ENCODE results near the gene SEZ6L.

SEZ6L gene

DNA sequence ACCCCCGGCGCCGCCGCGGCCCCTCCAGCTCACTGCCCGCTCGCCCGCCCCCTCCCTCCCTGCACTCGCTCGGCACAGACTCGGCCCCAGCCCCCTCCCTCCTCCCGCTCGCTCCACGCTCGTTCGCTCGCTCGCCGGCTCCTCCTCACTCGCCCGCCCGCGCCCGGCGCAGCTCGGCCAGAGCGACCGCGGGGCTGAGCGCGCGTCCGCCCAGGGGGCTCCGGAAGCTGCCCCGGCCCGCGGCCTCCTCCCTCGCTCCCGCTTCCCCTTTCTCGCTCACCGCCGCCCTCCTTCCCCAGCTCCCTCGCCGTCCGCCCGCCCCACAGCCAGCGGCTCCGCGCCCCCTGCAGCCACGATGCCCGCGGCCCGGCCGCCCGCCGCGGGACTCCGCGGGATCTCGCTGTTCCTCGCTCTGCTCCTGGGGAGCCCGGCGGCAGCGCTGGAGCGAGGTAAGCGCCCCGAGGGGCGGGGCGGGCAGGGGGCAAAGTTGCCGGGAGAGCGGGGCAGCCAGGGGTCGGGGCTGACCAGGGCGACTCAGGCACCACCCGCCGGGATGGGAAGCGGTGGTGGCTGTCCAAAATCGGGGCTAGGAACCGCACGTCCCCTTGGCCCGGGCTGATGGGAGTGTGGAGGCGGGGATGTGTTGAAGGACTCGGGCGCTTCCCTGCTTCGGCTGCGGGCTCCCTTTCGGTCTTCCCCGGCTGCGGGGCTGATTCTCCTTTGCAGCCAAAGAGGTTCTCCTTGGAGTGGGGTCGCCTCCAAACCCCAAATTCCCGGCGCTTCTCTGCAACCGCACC, at the start of gene SEZ6L:
Gene SEZ6L (plus strand): TSS at position 148 of the 797 bp plus-strand sequence. CDS start 208 bp downstream, at position 356.
- no peak for DNase-seq

DNA sequence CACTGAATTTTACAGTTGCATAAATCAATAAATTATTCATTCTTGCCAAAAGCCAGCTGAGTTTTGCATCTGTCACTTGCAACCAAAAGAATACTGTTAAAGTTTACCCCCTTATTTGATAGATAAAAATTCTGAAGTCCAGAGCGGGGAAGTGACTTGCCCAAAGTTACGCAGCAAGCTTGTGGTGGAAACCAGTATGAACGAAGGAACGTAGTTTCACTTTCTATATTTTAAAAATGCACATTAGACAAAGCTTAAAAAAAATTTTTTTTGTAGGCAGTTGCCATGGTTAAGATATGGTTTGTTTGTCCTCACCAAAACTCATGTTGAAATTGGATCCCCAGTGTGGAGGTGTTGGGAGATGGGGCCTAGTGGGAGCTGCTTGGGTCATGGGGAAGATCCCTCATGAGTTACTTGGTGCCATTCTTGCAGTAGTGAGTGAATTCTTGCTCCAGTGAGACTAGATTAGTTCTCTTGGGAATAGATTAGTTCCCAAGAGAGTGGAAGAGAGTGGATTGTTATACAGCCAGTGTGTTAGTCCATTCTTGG, 46.3 kb upstream of the SEZ6L start:
- no peak for DNase-seq

DNA sequence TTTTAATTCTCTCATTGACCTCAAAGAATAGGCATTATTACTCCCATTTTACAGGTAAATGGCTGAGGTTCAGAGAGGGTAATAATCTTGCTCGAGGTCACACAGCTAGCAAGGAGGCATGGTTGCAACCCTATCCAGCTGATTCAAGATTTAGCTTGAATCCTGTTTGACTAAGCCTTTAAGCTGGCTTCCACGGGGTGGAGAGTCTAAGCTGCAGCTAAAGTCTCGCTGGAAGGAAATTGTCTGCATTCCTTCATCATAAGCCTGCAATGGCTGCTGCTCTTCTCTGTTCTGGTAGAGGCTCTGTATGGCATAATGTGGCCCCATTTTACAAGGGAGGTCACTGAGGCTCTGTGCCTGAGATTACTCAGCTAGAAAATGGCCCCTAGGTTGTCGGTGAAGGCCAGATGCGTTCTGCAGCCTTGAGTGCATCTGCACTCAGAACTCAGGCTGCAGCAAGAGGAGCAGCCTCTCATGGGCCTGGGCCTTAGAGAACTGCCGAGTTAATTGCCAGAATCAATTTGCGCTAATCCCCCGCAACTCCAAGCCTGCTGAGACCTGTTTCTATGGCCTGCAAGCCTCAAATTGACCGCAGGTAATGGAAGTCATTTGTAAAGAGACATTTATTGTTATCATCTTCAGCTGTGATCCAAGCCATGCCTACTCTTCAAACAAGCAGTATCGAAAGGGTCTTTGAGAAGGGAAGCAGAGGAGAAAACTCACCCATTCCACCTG, 44.1 kb upstream of the SEZ6L start:
- DNase-seq, result no peak

DNA sequence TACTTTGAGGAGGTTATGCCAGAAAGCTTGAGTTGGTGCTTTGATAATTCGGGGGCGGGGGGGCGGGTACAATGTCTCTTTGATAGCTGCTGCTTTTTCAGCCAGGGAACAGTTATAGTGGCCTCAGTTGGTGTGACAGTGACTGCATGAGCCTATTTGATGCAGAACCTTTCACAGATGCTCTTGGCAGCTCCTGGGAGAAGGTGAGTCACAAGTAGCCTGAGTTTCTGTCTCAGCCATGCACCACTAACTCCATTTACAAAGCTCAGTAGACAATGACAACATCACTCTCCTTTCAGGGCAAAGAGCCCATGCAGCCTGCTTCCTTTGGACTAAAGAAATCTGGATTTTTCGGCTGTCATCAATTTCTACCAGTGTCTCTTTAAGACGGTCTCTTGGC, 42.1 kb upstream of the SEZ6L start:
- no peak for DNase-seq

DNA sequence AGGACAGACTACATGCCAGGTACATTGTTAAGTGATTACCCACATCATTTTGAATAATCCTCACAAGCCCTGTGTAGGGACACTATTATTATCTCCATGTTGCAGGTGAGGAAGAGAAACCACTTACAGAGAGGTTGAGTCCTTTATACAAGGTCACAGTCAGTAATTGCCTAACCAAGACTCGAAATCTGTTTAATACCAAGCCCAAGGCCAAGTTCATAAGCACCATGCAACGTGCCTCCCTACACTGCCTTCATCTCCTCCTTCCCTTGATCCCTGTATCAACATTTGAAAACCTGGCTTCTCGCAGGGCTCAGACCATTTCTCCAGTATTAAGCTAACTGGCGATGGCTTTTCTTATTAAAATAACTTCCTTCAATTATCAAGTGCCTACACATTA, 41.7 kb upstream of the SEZ6L start:
- no peak for DNase-seq

DNA sequence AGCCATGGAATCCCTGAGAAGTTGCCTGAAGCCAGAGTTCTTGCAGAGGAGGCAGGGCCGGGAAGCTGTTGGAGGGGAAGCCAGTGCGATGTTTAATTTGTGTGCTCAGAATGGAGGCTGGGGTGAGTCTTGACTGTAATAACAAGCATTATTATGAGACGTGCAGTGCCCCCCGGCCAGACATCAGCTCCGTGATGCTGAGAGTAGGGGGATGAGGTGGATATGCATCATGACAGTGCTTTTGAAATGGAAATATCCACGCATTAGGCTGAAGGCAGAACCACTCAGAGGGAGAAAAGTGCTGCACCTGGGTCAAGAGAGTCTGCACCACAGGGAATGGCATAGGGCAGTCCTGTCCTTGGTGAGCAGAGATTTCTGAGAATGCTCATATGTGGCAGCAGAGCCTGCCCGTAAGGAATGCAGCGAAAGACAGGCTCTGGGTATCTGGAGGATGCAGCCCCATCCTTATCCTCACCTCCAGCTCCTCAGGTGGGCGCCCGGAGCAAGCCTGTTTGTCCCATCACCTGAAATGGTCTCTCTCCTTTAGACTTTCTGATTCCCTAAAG, 37.6 kb upstream of the SEZ6L start:
- no peak for DNase-seq

DNA sequence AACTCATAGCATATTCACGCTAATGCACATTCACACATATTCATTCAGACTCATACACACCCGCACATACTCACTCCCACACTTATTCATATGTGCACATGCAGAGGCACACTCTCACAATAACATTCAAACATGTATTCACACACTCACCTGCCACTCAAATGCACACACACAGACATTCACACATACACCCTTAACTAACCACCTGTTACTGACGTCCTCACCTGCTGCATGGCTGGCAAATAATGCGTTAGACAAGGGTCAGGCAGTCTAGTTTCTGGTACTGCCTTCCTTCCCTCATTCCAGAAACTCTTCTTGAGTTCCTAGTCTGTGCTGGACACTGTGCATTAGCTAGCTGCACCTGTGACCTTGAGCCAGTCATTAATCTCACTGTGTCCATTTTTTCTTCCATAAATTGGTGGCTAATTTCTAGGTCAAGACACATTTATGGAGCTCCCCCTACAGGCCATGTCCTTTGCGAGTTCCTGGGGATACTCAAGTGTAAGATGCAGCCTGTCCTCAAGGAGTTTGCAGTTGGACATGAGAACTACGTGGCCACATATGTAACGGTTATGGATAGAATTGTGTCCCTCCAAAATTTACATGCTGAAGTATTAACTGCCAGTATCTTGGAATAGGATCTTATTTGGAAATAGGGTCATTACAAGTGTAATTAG, 34.5 kb upstream of the SEZ6L start:
- no peak for DNase-seq

DNA sequence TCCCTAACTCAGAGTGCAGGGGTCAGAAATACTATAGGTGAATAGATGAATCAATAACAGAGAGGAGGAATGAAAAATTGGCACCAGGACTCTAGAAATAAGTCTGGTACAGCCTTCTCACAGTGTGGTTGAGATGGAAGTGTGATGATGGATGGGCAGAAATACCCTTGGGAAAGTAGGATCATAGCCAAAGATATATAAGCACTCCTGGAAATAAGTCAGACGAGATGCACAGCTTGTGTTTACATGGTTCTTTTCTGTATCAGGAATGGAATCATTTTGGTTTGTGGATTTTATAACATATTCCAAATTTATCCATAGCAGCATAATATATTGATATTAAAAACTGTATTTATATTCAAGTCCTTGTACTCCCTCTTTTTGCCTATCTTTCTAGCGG, 33.5 kb upstream of the SEZ6L start:
- DNase-seq, result no peak

DNA sequence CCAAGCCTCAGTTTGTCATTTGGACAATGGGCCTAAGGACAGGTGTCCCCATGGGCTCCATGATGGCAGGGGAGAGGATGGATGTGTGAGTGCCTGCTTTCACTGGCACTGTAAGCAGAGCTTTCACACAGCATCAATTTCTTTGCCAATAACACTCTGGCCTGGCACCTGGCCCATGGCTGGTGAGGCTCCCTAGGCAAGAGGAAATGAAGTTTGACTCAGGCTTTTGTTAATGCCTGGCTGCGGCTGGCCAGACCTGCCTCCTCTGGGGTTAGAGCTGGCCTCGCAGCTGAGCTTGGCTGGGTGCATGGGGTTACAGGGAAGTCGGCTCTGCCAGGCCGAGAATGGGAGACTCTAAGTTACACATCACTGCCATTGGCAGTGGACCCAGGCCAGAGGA, 30.0 kb upstream of the SEZ6L start:
- DNase-seq, result no peak

DNA sequence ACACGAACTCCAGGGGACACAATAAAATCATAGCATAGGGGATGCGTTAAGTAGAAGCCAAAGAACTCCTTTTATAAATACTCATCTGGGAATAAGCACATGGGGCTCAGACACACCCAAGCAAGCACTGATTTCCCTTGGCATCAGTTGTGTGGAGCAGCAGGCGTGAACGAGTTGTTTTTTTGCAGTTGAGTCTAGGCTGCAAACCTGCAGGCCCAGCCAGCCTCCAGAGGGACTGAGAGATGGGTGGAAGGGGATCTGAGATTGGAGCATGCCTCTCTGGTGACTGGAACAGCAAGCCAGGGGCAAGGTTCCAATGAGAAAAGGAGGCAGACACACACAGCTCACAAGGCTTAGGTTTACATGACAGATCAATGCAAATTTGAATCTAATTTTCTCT, 27.4 kb upstream of the SEZ6L start:
- DNase-seq, result no peak

DNA sequence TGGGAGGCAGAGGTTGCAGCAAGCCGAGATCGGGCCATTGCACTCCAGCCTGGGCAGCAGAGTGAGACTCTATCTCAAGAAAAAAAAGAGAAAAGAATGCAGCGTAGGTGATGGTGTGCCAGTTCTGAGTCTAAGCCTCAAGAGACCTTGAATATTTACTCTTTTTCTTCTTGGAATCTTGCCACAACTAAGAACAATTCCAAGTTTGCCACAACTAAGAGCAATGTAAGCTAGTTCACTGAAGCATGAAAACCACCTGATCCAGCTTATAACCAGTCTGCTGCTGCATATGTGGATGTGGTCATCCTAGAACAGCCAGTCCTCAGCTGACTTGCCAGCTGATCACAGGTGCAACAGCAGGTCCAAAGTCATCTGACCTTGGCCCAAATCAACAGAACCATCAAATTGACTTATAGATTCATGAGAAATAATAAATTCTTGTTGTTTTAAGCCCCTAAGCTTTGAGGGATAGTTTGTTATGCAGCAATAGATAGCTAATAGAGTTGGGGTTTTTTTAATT, 25.4 kb upstream of the SEZ6L start:
- DNase-seq, result no peak

DNA sequence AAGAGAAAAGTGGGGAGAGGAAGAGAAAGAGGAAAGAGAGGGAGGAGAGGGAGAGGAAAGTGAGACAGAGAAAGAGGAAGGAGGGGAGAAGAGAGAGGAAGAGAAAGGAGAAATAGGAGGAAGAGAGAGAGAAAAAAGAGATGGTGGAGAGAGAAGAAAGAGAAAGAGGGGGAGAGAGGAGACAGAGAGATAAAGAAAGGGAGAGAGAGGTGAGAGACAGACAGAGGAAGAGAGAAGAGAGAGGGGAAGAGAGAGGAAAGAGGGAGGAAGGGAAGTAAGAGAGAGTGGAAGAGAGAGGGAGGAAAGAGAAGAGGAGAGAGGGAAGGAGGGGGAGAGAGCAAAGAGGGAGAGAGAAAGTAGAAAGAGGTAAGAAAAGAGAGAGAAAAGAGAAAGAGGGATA, 9.4 kb upstream of the SEZ6L start:
- DNase-seq, result no peak

DNA sequence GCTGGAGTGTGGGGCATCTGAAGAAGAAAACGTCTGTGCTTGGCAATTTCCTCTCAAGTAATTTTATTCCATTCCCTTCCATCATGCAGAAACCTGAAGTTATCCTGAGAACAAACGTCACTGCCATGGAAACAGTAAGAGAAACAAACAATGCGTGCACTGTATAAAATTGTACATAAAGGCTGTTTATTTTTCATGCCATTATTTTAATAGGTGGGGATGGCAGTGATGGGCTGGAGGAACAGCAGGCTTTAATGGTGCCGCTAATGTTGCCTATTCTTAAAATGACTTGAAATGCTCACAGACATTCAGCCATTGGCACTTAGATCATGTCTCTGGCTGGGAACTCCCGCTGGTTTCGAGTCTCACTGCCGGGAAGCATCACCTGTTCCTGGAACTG, 7.5 kb upstream of the SEZ6L start:
- no peak for DNase-seq

DNA sequence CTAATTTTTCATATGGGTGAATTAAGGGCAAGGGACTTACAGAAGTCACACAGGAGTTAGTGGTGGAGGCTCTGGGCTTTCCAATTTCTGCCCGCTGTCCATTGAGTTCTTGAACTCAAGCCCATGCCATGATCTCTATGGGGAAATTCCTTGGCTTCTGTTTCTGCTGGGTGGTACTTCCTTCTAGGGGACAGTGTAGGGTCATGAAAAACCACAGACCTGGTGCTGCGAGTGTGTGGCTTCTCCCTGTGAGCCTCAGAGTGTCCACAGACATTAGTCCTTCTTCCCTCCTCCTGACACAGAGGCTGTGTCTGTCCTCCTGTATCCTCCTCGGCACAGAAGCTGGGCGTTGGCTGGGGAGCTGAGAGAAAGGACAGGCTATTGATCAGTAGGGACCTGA, 6.3 kb upstream of the SEZ6L start:
- no peak for DNase-seq

DNA sequence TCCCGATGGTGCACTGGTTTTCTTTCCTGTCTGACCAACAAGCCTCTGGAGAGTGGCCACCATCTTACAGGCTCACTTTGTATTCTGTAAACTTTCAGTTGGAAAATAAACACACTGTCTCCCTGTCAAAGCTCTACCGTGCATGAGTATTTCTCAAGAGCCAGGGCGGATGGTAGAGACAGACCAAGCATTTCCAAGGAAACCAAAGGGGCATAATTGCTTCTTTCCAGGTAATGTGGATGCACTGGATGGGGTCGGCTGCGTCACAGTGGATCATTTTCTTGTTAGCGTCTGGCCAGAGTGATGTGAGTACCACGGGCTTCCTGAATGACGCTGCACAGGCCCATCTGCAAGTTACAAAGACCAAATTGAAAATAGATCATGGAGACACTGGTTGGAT, 5.1 kb upstream of the SEZ6L start:
- no peak for DNase-seq

DNA sequence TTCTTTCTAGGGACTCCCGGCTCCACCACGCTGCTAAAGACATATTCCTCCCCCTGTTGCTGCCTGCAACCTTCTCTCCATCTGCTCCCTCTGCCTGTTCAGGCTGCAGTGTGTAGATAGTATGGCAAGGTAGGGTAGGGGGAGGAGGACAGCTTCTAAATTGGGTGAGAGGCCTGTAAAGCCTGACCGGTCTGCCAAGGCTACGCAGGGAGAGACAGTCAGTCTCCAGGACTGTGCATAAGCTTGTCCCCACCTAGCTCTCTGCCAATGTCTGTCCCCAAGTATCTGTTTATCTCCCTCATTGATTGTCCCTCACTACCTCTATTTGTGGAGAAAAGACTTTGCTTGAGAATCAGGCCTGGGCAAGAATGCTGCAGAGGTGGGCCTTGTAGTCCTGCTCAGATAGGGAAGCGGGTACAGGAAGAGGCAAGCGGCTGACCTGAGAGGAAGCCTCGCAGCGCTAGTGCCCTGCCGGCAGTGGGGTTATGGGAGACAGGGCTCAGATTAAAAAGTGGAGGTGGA, 871 bp upstream of the SEZ6L start:
- DNase-seq, result no peak

DNA sequence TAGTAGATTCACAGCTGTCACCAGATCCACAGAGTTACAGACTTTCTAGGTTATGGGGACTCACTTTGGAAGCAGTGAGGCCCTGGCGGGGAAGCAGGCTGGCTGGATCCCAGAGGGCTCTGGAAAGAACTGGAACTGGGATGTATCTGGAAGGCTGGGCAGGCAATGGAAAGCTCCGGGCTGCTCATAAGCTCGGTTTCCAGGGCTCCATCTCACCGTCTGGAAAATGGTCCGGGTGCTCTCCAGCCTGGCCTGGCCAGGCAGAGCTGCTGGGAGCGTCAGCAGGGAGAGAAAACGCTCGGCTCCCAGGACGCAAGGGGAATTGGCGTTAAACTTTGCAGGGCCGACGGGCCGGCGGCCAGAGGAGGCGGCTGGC, 335 bp upstream of the SEZ6L start:
- DNase-seq, result no peak

DNA sequence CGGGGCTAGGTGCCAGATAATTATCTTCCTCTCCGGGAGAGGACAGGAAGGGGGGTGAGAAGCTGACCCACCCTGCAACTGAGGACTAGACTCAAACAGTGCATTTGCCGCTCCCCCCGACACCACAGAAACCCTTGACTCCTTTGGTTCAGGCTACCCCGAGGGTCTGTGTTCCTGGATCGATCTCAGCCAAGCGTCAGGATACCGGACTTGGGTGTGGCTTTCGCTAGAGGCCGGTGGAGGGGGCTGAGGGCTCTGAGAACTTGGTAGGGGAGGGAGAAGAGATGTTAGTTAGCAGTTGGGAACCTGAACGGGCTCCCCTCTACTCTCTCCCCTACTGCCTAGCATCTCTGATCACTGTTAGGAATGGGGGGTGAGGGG, 840 bp downstream of the SEZ6L start:
- no peak for DNase-seq

DNA sequence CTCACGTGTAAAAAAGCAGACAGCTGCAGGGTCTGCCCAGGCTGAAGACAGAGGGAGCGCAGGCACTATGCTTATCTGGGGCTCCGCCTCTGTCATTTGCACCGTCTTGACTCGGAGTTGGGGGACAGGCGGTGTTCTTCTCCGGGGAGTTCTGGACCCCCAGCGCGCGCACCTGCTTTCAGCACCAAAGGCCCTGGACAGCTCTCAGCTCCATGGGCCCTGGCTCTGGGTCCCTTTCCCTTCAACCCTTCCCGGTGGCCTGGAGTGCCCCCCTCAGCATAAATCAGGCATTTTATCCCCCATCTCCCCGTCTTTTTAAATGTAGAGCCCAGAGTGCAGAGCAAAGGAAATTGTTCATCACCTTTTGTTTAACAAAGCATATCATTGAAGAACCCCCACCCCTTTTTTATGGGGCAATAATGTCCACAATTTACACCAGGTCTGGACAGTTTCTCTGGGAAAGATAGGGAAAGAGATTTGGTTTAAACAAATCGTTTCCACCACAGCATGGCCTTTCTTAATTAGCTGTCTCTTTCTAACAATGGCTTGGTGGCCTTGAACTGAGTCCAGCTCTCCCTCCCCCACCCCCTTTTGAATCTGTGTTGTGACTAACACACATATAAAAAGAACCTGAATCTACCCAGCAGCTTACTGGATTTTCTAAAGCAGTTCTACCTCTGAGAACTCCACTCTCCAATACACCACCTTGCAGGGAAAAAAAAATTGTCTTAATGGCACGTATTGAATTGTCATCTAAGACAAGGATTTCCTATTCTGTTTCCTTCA, 1.7 kb downstream of the SEZ6L start:
- DNase-seq, result no peak

DNA sequence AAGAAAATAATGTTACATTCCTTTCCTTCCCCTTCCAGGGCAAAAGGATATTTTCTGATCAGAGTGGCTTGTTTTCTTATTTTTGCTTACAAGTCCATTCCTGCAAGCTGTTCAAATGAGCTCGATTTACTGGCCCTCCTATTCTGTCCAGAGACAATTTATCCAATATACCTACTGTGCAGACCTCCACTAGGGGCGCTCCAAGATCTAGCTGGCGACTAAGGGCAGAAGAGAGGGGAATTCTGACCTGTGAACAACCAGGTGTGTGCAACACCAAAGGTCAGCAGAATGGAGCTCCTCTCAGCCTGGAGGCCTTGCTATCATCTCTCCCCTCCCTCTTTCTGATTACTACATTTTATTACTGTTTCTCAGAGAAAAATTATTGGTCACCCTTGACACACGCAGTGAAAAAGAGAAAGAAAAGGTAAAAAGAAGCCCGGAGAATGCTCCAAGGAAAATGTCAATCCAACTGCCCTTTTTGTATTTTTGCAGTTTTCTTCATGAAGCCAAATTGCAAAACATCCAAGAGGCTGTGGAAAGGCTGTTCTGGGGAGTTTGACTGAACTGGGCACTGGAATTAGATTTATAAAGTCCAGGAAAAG, 3.2 kb downstream of the SEZ6L start:
- peak; percentile 24 for DNase-seq

DNA sequence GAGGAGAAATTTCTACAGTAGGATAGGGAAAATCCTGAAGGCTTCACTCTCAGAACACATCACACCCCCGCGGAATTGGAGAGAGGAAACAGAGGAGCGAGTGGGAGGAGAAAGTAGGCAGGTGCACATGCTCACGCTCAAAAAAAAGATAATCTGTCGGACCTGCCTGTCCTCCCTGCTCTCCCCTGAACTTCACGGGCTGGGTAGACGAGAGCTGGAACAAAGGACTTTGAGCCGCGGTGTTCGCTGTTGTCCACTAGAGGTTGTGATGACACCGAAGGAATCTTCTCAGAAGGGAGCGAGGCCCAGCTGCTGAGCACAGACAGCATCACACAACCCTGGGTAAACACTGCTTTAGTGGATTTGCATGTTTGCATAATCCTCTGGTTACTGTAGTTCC, 5.0 kb downstream of the SEZ6L start:
- DNase-seq, result no peak

DNA sequence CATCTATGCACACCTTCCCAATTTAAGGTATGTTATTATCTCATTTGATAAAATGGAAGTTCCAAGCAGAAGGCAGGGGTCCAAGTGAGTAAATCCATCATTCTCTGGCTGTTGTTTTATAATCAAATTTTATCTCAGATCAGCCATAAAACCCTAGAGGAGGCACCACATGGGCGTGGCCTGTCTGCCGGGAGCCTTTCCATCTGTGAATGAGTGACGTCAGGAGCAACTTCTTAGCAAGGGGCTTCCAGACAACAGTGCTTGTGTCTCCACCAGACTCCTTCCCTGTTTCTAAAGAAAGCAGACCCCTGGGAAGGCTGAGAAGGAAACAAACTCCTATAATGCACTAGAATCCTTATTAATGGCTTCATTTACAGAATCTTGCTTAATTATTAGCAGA, 13.5 kb downstream of the SEZ6L start:
- DNase-seq, result no peak

Measured in kidney glomerular epithelial cell (primary cell).